ENCODE measurements around the gene RPL22L1.
"Not testable (repeated sequence)": the region's sequence is repeated elsewhere in the genome, so short reads cannot be mapped to it uniquely, and the experiment has no call there.

RPL22L1 gene

DNA sequence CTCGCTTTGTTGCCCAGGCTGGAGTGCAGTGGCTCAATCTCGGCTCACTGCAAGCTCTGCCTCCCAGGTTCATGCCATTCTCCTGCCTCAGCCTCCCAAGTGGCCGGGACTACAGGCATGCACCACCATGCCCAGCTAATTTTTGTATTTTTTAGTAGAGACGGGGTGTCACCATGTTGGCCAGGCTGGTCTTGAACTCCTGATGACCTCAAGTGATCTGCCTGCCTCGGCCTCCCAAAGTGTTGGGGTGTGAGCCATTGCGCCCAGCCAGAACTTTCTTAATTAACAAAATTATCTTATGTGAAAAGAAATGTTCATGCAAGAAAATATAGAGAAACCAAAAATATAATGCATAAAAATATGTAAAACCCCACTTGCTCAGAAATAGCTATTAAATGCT lies 7.3 kb upstream of the RPL22L1 start:
- DNase-seq, result not testable (repeated sequence)

DNA sequence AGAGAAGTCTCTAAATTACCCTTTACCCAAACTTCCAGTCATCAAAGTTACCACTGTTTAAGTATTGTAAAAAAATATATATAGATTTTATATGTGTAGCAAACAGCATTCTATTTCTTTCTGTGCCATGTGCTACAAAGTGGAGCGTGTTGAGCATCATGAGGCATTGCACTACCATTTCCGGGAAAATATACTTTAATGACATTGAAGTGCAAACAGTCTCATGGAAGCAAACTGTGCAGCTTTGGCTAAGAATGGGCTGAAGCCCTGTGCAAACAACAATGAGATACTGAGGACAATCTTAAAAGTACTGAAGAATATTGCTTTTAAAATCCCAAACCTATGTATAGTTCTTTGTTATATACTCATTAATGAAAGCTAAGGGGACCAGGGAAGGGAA lies 6.5 kb upstream of the RPL22L1 start:
- no peak for DNase-seq

GRCh38 chr3:170869239-170869590 lies 780 bp downstream of the RPL22L1 start:
- no peak for DNase-seq

GRCh38 chr3:170868577-170869238 lies 1.3 kb downstream of the RPL22L1 start:
- DNase-seq, result no peak

GRCh38 chr3:170867143-170867937 lies 2.7 kb downstream of the RPL22L1 start:
- DNase-seq, result no peak

DNA sequence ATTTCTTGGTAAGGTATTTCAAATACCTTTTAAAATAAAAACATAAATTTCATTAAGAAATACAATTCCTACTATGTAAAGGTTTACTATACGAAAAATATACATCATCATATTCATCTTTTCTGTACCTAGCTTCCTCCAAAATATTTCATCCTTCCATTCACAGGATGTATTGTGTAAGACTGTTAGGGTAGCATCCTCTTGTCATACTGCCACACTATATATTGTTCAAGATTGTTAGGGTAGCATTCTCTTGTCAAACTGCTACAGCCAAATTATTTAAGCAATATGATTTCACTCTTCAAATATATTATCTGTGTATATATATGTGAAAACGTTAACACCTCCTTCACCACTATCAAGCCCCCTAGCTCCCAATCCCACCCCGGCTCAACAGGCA lies 3.5 kb downstream of the RPL22L1 start:
- no peak for DNase-seq

GRCh38 chr3:170865209-170866094 lies 4.5 kb downstream of the RPL22L1 start:
- no peak for DNase-seq

- no peak for DNase-seq
Measured at GRCh38 chr3:170864525-170865208, 5.3 kb downstream of the RPL22L1 start.

DNA sequence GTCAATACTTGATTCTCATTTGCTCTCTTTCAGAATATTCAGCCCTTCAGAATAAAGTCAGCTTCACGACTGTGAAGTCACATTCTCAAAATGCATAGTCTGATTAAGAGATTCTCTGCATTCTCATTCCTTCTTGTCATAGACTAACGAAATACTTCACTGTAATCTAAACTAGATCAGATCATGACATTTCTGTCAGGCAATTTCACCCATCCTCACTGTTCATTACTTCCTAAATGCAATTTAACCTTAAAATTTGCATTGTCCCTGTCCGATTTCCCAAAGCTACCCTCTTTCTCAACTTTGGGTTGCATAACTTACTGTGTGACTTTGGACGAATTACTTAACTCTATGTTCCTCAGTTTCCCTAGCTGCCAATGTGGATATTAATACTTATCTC lies 6.2 kb downstream of the RPL22L1 start:
- no peak for DNase-seq

- no peak for DNase-seq
Measured at GRCh38 chr3:170862618-170863374, 7.2 kb downstream of the RPL22L1 start.

DNA sequence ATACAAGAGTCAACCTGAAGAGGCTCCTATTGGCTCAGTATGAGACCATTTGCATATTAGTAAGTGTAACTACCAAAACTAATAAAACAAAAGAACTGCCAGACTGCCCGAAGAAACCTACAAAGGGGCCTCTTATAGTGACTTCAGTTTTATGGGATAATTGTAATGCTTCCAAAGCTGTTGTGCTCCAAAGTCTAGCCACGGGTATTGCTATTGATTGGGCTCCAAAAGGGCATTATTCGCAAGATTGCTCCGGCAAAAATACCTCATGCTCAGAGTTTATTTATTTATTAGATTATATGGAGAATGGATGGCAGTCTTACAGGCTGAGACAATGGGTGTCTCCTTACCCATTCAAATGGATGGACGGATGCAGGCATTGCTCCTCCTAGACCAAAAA lies 11.4 kb downstream of the RPL22L1 start:
- no peak for DNase-seq

GRCh38 chr3:170852324-170852723 lies 17.7 kb downstream of the RPL22L1 start:
- no peak for DNase-seq

GRCh38 chr3:170848292-170848917 lies 21.6 kb downstream of the RPL22L1 start:
- no peak for DNase-seq

- DNase-seq, result no peak
Measured at GRCh38 chr3:170844377-170844776, 25.6 kb downstream of the RPL22L1 start.

DNA sequence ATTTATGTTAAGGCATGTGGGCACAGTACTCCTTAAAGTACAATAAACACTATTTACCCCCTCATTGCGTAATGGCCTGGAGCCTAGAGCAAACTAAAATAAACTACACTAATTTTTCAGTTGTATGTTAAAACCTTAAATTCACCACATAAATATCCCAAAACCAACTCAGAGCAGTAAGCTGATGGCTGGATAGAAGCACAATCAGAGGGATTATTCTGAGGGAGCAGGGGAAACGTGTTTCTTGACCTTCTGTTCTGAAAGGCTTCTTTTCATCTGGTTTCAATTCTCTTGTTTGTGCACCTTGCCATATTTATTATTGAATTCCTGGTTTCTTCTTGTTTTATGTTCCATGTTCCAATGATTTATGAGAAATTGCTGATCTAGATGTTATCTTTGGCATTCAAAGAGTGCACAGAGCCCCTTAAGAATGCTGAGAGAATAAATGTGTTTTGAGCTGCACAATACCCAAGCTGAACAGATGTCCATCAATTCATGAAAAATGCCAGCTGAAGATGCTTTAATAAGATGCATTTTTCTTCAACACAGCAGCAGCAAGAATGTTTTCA lies 29.6 kb downstream of the RPL22L1 start:
- no peak for DNase-seq

- DNase-seq, result no peak
Measured at GRCh38 chr3:170839518-170840100, 30.4 kb downstream of the RPL22L1 start.

GRCh38 chr3:170836491-170836890 lies 33.5 kb downstream of the RPL22L1 start:
- no peak for DNase-seq

DNA sequence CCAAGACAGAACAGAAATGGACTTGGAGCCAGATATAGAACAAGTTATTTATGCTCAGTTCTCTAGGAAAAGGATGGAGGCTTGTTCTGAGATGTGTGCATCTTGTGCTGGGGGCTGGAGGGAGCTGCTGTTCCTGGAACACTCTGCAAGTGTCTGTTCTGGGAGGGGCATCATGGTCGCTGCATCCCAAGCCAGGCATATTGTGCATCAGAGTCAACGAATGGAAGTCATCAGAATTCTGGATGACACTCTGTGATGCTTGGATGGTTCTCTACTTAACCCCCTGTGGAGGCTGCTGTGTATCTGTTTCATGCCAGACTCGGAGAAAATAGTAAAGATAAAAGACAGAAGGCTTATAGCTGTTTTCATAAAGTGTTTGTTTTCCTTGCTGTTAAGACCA lies 34.7 kb downstream of the RPL22L1 start:
- DNase-seq, result peak; percentile 78

- no peak for DNase-seq
Measured at GRCh38 chr3:170830580-170830979, 39.4 kb downstream of the RPL22L1 start.

GRCh38 chr3:170829546-170830272 lies 40.3 kb downstream of the RPL22L1 start:
- no peak for DNase-seq

Measured in NCI-H187 treated with DMSO at 0.1 percent for 48 hours (cell line).